Chondrocyte (in vitro differentiated cells): Measurements from ENCODE around the gene CRMP1. TPM values are rescaled to one million over a fixed set of nuclear protein-coding genes. Genes with fewer than 3 reads are reported as not detected.
A peak's percentile ranks its signal among the peaks of the same experiment; 100 is the strongest.
"Not testable (repeated sequence)": the region's sequence is repeated elsewhere in the genome, so short reads cannot be mapped to it uniquely, and the experiment has no call there.

Source experiments
- DNase-seq: peaks from one replicate; pipeline ENCODE4 v3.0.0; 2021; ENCODE audit warnings: mixed read lengths, low spot score
- H3K27ac Mint-ChIP-seq: one replicate; pipeline ENCODE4 v1.8.0; 2021; ENCODE audit warnings: mild to moderate bottlenecking, moderate library complexity, mixed read lengths; ENCODE audit not compliant: unreplicated experiment
- H3K27me3 Mint-ChIP-seq: 2 replicates; pipeline ENCODE4 v1.8.0; 2021; ENCODE audit warnings: low read depth, mixed read lengths
- H3K36me3 Mint-ChIP-seq: 2 replicates; pipeline ENCODE4 v1.8.0; 2021; ENCODE audit warnings: low read depth, mixed read lengths
- H3K4me1 Mint-ChIP-seq: 2 replicates; pipeline ENCODE4 v1.8.0; 2021; ENCODE audit warnings: low read depth, mild to moderate bottlenecking, mixed read lengths
- H3K4me3 Mint-ChIP-seq: one replicate; pipeline ENCODE4 v1.8.0; 2021; ENCODE audit warnings: mild to moderate bottlenecking, moderate library complexity, mixed read lengths; ENCODE audit not compliant: unreplicated experiment
- H3K9me3 Mint-ChIP-seq: 2 replicates; pipeline ENCODE4 v1.8.0; 2021; ENCODE audit warnings: low read depth, mixed read lengths
- CTCF ChIP-seq: fragments of 200-600 bp; sonication (generic); IDR thresholded peaks from 2 replicates; pipeline ENCODE4 v1.5.0; 2021; ENCODE audit warnings: antibody characterized with exemption, mild to moderate bottlenecking, moderate library complexity
- total RNA-seq: library from RNA; stranded (reverse); gene quantifications from 3 replicates; pipeline ENCODE4 v1.2.1, GENCODE V29; 2021

Gene CRMP1
- total RNA-seq, 1 donor from 2014 or later: 59.5 TPM

GRCh38 chr4:5814421-5814820 lies 78.5 kb downstream of the CRMP1 start:
- TF ChIP-seq CTCF: no peak
- no peak for DNase-seq
- Mint-ChIP-seq H3K27me3 (no peaks in the 10 kb centered on the region), H3K27ac (no peak overlapping the region), H3K9me3 (no peaks in the 10 kb centered on the region), H3K4me1 (no peaks in the 10 kb centered on the region), H3K36me3 (peaks cover 38% of the 10 kb centered on the region), H3K4me3 (no peak overlapping the region)

GRCh38 chr4:5813882-5814255 lies 79.0 kb downstream of the CRMP1 start:
- H3K4me1 Mint-ChIP-seq: no peaks in the 10 kb centered on the region
- no peak for DNase-seq
- no peak overlapping the region for H3K27ac Mint-ChIP-seq
- no peak for TF ChIP-seq CTCF
- H3K27me3 Mint-ChIP-seq: no peaks in the 10 kb centered on the region
- H3K9me3 Mint-ChIP-seq: no peaks in the 10 kb centered on the region
- H3K4me3 Mint-ChIP-seq: no peak overlapping the region
- H3K36me3 Mint-ChIP-seq: peaks cover 40% of the 10 kb centered on the region

GRCh38 chr4:5812506-5813229 lies 80.2 kb downstream of the CRMP1 start:
- H3K27me3 Mint-ChIP-seq: no peaks in the 10 kb centered on the region
- H3K36me3 Mint-ChIP-seq: peaks cover 37% of the 10 kb centered on the region
- H3K27ac Mint-ChIP-seq: no peak overlapping the region
- no peak for DNase-seq
- H3K9me3 Mint-ChIP-seq: no peaks in the 10 kb centered on the region
- peak; percentile 87 for TF ChIP-seq CTCF
- H3K4me3 Mint-ChIP-seq: no peak overlapping the region
- H3K4me1 Mint-ChIP-seq: no peaks in the 10 kb centered on the region

GRCh38 chr4:5812057-5812456 lies 80.8 kb downstream of the CRMP1 start:
- H3K36me3 Mint-ChIP-seq: peaks cover 37% of the 10 kb centered on the region
- H3K4me1 Mint-ChIP-seq, H3K9me3 Mint-ChIP-seq, H3K27me3 Mint-ChIP-seq, H3K4me3 Mint-ChIP-seq, DNase-seq: not testable (repeated sequence)
- peak overlapping the region; percentile 12 for H3K27ac Mint-ChIP-seq

GRCh38 chr4:5810770-5811430 lies 82.0 kb downstream of the CRMP1 start:
- peaks cover 38% of the 10 kb centered on the region for H3K36me3 Mint-ChIP-seq
- DNase-seq: no peak

More at GRCh38 chr4:5810770-5811430, 82.0 kb downstream of the CRMP1 start:
- Mint-ChIP-seq H3K27me3 (no peaks in the 10 kb centered on the region), H3K27ac (no peak overlapping the region), H3K4me3 (no peak overlapping the region), H3K4me1 (no peaks in the 10 kb centered on the region), H3K9me3 (no peaks in the 10 kb centered on the region)
- no peak for TF ChIP-seq CTCF
